Esophagus mucosa (tissue), 1 donor: ENCODE data around the gene CAP1. TPM values are rescaled to one million over a fixed set of nuclear protein-coding genes. Genes with fewer than 3 reads are reported as not detected.
"Not testable (repeated sequence)": the region's sequence is repeated elsewhere in the genome, so short reads cannot be mapped to it uniquely, and the experiment has no call there.

Source experiments
- ATAC-seq: fragments of 200-7000 bp; cut with Tn5 transposase; one replicate; pipeline ENCODE4 v1.9.1; 2020
- total RNA-seq: library from RNA; stranded (reverse); gene quantifications from one replicate; pipeline ENCODE4 v1.2.4, GENCODE V29; 2023
- donor health status: DM: yes; HTN: yes; CAD: no.

CAP1 gene
- total RNA-seq, 1 donor from 2014 or later = 240 TPM

DNA sequence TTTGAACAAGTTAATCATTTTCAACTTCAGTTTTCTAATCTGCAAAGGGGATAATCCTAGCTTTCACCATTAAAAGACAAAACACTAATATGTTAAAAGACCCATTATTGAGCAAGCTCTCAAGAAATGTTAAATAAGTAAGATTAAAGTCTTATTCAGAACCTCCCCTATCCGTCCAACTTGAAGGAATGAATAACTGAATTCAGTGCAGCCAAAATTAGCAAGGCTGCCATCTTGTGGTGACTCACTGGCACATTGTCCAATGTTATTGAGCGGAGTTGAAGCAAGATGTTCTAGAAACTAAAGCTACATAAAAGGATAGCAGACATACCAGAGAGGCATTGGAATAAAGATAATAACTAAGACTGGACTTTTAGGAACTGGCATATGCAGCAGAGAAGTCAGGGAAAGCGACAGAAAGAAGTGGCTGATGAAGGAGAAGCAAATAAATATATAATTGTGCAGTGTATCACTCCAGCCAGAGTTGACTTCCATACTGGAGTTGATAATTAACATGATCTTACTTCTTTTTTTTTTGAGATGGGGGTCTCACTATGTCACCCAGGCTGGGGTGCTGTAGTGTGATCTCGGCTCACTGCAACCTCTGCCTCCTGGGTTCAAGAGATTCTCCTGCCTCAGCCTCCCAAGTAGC, 8.2 kb upstream of the CAP1 start:
- peak; percentile 54 for ATAC-seq

DNA sequence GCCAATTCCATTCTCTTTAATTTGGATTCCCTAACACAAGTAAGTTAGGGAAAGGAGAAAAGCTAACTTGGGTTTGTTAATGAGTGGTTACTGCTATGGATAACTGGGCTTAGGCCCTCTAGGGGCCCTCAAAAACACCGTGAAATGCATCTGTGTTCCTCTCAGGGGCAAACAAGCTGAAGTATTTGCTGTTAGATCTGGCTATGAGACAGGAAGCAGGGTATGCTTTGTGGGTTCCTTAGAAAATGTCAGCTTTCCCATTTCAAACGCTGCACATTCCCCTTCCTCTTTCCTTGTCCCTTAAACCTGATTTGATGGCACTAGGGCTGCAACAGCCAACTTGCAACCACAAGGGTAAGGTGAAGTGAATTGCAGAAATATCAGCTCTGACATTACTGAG, 5.7 kb upstream of the CAP1 start:
- ATAC-seq = no peak

DNA sequence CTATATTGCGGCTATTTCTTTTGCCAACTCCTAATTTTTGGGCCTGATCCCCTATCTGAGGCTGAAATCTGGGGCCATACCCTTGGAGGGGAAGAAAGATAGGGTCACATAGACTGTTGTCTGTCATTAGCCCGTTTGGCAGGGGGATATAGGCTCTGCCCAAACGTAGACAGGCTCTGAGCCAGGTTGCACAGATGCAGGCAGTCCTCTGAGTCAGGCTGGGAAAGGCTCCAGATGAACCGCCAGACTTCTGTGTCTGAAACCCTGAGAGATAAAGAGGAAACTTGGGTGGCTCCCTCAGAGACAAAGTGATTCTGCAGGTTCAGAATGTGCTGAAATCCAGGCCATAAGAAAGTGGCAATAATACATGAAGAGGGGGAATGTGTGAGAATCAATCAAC, 4.0 kb upstream of the CAP1 start:
- ATAC-seq = no peak

DNA sequence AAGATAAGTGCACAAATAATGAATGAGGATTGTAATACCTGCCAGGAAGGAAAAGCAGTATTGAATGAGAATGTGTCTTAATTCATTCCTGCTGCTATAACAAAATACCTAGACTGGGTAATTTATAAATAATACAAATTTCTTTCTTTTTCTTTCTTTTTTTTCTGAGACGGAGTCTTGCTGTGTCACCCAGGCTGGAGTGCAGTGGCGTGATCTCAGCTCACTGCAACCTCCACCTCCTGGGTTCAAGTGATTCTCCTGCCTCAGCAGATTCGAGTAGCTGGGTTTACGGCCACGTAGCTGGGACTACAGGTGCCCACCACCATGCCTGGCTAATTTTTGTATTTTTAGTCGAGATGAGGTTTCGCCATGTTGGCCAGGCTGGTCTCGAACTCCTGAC, 3.3 kb upstream of the CAP1 start:
- ATAC-seq = not testable (repeated sequence)

DNA sequence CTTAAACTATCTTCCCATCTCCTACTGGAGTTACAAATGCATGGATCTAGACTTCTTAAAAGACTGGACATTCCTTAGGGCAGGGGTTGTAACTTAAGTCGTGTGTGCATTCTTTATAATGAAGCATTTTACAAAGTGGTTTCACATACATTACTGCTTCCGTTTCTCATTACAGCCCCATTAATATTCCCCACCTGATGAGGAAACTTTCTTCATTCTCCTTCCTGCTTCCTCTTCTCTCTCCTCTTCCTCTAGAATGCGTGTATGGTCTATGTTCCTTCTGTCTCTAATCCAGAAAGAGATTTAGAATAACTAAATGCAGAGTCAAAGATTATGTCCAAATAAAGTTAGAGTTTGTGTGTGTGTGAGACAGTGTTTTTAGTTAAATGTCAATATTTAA, 1.8 kb upstream of the CAP1 start:
- no peak for ATAC-seq

DNA sequence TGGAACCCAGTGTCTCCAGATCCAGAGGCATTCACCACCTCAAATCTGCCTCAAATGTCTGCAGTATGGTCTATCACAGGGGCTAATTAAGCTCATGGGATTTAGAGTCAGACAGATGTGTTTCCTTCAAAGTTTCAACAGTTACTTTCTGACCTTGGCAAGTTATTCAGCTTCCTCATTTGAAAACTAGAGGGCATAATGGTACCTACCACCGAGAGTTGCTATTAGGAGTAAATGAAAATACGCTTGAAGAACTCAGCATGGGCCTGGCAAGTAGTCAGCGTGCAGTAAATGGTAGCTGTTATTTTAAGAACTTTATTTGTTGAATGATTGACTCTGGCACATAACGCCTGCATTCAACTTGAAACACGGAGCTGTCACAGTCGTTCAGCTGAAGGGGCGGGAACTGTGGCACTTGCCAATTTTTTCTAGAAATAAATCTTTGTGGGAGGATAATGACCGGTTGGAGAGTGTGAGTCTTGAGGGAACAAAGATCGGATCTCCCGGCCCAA, 1.2 kb upstream of the CAP1 start:
- ATAC-seq = no peak

DNA sequence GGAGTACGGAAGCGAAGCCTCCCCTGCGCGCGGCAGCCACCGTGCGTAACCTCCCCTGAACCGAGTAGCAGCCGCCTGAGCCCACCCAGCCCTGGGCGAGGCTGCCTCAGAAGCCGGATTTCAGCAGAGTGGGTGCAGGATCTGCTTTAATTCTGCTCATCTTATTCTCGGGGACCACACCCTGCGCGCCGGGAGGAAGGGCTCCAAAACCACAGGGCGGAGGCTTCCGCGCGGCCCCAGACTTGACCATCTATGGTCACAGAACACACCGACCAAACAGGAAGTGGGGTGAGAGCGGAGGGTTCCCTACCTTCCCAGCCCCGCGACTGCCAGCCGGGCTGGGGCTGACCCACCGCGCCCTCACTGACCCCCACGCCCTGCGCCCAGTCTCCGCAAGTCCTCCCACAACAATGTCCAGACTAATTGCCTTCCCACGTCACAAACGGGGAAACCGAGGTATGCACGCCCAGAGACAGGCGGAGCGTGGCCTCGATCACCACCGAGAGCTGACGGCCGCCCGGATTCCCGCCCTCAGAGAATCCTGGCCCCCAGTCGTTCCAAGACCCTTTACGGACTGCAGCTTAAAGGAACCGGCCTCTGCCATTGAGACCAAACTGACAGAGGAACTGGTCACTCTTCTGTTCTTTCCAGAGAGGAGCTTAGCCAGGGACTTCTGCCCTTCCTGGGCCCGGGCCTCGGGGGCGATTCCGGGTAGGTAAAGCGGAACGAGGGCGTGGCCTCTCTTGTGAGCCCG, 595 bp upstream of the CAP1 start:
- ATAC-seq = peak; percentile 82

DNA sequence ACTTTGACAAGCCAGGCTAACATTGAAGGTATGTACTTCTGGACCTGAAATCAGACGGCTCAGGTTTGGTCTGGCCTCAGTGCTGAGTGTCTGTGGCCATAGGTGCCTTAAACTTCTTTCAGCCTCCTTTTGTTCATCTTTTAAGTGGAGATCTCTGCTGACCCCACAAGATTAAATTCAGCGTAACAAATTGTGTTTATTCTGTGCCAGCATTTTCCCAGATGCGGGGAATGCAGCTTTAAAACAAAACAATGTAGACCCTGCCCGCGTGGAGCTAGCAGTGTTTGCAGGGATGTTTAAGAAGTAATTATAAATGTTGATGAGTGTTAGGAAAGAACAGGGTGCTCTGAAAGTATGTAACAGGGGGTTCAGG, 923 bp downstream of the CAP1 start:
- no peak for ATAC-seq

DNA sequence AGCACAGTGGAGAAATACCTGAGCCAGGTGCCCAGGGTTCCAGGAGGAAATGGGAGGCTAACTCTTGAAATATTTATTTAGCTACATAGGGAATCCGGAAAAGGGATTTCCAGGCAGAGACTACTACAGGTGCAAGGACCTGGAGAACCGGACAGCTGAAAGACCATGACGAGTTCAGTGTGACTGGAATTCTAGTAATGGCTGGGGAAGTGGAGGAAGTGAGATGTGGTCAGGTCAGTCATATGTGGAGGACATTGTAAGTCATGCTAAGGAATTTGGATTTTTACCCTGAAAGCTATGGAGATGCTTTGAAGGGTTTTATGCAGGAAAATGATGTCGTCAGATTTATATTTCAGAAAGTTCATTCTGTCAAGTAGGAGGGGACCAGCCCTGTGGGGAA, 1.8 kb downstream of the CAP1 start:
- no peak for ATAC-seq

DNA sequence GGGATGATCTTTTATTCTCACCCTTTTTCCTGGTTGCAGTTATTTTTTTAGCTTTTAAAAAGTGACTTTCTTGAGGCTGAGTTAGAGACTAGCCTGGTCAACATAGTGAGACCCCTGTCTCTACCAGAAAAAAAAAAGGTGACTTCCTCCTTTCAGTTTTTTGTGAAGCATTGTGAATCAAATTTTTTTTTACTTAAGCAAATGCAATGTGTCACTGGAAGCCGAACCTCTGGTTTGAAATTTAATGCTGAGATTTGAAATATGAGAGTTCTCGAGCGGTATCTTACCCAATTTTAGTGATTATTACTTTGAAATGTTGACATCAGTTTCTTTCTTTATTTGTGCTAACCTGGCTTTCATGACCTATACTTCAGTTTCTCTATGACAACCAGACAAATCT, 3.6 kb downstream of the CAP1 start:
- ATAC-seq = no peak

DNA sequence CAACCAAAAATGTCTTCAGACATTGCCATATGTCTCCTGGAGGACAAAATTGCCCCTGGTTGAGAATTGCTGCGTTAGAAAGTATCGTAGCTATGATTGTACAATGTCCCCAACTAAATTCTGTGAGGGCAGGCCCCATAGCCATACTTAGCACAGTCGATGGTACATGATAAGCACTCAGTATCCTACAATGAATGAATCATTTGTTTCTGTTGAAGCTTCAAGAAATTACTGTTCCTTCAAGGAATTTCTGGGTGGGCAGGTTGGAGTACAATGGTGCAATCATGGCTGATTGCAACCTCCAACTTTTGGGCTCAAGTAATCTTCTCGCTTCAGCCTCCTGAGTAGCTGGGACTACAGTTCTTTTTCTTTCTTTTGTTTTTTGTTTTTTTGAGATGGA, 4.7 kb downstream of the CAP1 start:
- ATAC-seq = no peak

DNA sequence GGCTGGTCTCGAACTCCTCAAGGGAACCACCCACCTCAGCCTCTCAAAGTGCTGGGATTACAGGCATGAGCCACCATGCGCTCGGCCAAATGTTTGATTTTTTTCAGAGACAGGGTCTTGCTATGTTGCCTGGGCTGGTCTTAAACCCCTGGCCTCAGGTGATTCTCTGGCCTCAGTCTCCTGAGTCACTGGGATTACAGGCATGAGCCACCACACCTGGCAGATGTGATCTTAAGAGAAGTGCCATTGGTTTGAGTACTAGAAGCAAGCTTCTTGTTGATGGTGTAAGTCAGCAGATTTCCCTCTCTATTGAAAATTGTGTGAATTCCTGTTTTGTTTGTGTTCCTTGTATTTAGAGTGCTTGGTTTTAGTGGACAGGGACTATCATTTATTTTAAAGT, 5.2 kb downstream of the CAP1 start:
- ATAC-seq = peak; percentile 29

DNA sequence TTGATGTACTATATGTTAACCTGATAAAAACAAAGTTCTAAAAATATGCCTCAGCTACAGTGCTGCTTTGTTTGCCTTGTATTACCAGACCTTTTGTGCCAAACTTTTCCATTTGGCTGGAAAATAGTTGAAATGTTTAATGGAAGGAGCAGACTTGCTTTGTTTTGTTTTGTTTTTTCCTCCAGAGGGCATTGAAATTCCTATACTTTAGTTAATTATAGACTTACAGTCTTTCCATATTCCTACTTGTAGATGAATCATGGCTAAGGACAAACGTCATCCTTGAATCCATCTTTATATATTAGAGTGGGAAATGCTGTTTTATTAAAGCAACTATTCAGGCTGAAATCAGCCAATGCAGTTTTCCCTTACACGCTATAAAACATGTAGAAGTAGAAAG, 6.7 kb downstream of the CAP1 start:
- no peak for ATAC-seq

DNA sequence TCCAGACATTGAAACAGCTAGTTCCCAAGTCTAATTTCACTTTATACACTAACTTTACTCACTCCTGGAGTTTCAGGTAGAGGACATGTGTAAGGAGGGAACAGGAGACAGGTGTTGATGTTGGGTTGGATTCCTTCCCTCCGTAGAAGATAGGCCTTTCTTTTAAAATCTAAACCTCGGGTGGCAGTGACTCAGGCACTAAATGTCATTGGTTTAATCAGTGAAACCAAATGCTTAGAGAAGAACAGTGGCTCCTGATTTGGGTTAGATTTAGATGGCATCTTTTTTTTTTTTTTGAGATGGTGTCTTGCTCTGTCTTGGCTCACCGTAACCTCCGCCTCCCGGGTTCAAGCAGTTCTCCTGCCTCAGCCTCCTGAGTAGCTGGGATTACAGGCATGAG, 7.2 kb downstream of the CAP1 start:
- ATAC-seq = no peak

DNA sequence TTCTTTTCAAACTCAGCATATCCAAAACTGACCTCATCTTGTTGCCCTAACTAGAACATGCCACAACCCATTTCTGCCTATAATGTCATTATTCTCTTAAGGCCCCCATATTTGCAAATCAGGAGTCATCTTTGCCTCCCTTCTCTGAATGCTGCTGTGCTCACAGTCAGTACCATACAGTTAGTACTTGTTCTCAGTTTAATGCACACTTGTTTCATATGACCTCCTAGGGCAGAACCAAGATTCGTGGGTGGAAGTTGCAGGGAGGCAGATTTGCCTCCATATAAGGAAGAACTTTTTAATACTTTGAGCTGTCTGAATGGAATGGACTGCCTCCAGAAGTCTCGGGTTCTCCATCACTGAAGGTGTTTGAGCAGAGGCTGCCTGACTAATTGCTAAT, 9.2 kb downstream of the CAP1 start:
- ATAC-seq = peak; percentile 54

DNA sequence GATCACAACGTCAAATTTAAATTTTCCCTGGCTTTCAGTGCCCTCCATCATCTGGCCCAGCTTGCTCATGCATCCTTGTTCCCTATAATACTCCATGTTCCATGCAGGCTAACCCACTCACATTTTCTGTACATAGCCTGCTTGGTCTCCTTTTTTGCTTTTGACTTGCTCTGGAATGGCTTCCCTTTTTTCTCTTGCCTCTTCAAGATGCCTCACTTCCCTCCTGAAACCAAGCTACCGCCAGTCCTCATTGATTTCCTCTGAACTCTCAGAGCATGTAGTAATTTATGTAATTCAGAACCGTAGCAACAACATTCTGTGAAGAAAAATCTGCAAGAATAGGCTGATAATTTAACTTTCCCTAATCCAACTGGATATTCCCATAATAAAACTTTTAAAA, 10.3 kb downstream of the CAP1 start:
- ATAC-seq = no peak

DNA sequence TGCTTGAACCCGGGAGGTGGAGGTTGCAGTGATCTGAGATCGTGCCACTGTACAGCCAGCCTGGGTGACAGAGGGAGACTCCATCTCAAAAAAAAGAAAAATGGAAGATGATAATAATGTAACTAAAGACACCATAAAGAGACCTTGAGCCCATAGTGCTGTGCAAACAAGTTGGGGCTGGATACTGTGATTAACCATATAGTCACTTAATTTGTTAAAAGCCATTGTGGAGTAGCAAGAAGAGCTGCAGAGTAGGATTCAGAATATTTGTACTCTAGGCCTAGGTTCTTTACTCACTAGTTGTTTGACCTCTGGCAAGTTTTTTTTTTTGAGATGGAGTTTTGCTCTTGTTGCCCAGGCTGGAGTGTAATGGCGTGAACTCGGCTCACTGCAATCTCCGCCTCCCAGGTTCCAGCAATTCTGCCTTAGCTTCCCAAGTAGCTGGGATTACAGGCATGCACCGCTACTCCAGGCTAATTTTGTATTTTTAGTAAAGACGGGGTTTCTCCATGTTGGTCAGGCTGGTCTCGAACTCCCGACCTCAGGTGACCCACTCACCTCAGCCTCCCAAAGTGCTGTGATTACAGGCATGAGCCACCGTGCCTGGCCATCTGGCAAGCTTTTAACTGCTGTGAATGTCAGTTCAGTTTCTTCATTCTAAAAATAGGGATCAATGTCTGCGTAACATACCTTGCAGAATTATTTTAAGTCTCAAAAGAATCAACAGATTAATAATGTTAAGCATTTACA, 12.8 kb downstream of the CAP1 start:
- peak; percentile 56 for ATAC-seq

DNA sequence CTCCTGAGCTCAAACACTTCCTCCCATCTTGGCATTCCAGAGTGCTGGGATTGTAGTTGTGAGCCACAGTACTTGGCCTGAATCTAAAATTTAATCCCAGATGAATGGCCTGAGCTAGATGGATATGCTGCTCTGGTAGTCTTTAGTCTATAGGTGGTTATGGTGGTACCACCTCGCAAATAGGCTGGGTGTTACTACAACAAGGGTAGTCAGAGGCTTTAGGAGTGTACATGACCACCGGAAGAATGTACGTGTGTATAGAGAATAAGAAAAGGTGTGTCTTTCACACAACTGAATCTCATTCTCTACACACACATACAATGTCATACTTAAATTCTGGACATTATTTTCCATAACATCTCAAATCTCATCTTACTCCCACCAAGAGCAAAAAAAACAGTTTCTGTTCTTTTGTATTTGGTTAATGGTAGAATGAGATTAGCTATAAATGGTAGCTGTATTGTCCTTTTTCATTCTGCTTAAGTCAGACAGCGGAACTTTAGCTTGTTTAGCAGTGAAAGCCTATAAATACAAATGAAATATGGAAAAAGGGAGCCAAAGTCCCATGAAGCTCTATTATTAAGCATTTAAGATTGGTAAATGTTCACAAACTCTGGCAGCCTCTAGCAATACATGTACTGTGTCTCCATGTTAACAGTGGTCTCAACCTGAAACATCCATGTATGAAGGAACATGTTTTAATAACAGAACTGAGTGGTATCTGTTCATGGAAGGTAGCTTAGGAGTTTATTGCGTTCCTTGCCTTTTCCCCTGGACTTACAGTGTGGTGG, 16.2 kb downstream of the CAP1 start:
- ATAC-seq = no peak

DNA sequence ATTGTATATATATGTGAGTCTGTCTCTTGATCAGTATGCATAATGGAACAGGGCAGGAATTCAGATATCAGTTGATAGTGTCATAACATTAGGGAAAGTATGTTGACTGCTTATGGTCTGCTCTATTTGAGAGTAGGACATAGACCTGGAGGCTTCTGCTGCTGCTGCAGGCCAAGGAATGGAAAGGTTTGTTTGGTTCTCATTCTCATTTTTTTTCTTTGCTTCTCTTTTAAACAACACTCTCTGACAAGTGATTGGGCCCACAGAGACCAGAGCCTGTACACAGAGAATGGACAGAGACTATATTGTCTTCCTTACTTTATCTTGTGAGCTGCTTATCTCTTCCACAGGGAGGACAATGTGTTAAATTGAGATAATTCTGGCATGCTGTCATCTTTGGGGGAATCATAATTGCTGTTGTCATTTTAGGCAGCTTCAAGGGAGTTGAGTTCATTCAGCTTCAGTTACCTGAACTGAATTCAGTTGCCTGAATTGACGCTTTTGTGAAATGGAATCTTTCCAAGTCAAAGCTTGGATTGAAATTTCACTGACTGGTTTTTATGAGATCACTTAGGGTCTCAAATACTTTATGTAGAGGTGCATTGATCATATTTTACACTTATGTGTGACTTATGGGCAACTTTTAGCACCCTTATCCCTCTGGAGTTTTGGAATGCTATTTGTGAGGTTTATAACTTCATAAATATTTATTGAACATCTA, 16.9 kb downstream of the CAP1 start:
- ATAC-seq = no peak

DNA sequence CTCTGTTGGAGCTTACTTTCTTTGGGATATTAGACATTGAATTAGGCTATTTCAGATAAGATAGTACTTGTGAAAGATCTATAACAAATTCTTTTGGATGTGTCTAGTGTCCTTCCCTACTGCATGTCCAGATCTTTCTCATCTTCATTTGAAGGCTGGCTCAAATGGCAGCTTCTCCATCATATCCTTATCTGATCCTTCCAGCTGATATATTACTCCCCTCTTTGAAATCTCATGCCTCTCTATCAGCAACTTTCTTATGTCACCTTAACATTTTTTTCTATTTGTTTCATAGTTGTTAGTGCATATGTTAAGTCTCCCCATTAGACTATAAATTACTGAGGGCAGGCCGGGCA, 17.5 kb downstream of the CAP1 start:
- ATAC-seq = no peak

DNA sequence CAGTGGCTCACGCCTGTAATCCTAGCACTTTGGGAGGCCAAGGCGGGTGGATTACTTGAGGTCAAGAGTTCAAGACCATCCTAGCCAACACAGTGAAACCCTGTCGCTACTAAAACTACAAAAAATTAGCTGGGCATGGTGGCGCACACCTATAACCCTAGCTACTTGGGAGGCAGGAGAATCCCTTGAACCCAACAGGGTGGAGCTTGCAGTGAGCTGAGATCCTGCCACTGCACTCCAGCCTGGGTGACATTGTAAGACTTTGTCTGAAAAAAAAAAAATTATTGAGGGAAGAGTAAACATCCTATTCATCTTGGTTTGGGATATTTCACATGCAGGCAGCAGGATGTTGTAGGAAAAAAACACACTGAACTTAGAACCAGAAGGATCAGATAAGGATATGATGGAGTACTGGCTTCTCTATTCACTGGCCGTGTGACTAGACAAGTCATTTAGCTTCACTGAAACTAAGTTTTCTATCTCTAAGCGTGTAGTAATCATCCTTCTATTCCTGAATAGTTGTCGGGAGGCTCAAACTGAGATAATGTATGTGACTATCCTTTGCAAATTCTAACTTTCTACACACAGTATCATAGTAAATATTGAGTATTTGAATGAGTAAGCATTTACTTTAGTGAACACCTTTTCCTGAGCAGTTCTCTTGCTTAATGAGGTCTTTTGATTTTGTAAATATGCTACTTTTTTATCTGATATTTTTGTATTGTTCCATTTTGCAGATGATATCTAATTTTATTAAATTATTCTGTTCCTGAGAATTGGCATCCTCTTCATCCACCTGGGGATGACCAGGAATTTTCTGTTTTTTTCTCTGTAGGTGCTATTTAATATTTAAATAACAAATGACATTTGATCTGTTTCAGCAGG, 18.2 kb downstream of the CAP1 start:
- no peak for ATAC-seq
